WTC11 (cell line): ENCODE results near the gene TNIK.

Experiments
- CDX4 ChIP-seq: fragments of 250-450 bp; sonication (Bioruptor Pico); IDR thresholded peaks from 2 replicates; pipeline ENCODE4 v1.9.0; 2021; ENCODE audit warnings: moderate library complexity, mild to moderate bottlenecking, inconsistent platforms, borderline replicate concordance
- CTCF ChIP-seq: fragments of 200-600 bp; IDR thresholded peaks from 2 replicates; pipeline ENCODE4 v1.8.0; 2022; ENCODE audit warnings: antibody characterized with exemption
- JAZF1 ChIP-seq: fragments of 250-450 bp; sonication (Bioruptor Pico); IDR thresholded peaks from 2 replicates; pipeline ENCODE4 v1.9.0; 2021; ENCODE audit warnings: moderate library complexity, mild to moderate bottlenecking, inconsistent platforms
- MAX ChIP-seq: sonication (generic); formaldehyde crosslinking; IDR thresholded peaks from 2 replicates; pipeline ENCODE4 v1.8.0; 2022; ENCODE audit warnings: mild to moderate bottlenecking, missing genetic modification reagents
- MLX ChIP-seq: sonication (generic); formaldehyde crosslinking; IDR thresholded peaks from 2 replicates; pipeline ENCODE4 v1.8.1; 2023; ENCODE audit warnings: mild to moderate bottlenecking, missing genetic modification reagents, moderate library complexity
- NFYB ChIP-seq: sonication (generic); formaldehyde crosslinking; conservative IDR thresholded peaks from 2 replicates; pipeline ENCODE4 v1.8.0; 2022; ENCODE audit warnings: low read depth, missing genetic modification reagents
- NR2C2 ChIP-seq: sonication (generic); formaldehyde crosslinking; IDR thresholded peaks from 2 replicates; pipeline ENCODE4 v1.8.0; 2022; ENCODE audit warnings: mild to moderate bottlenecking, missing genetic modification reagents
- TEAD4 ChIP-seq: sonication (generic); formaldehyde crosslinking; IDR thresholded peaks from 2 replicates; pipeline ENCODE4 v1.8.0; 2022; ENCODE audit warnings: mild to moderate bottlenecking, missing genetic modification reagents
- USF2 ChIP-seq: sonication (generic); formaldehyde crosslinking; IDR thresholded peaks from 2 replicates; pipeline ENCODE4 v1.8.1; 2023; ENCODE audit warnings: mild to moderate bottlenecking, missing genetic modification reagents, moderate library complexity
- ZNF232 ChIP-seq: sonication (generic); formaldehyde crosslinking; IDR thresholded peaks from 2 replicates; pipeline ENCODE4 v1.8.0; 2022; ENCODE audit warnings: mild to moderate bottlenecking, missing genetic modification reagents
- ZNF281 ChIP-seq: sonication (generic); formaldehyde crosslinking; IDR thresholded peaks from 2 replicates; pipeline ENCODE4 v1.8.0; 2023; ENCODE audit warnings: mild to moderate bottlenecking, missing genetic modification reagents

GRCh38 chr3:171416666-171417065, 43.5 kb downstream of the TNIK start:
- TF ChIP-seq TEAD4 (CRISPR knock-in tag) = no peak
- TF ChIP-seq CTCF = no peak
- no peak for TF ChIP-seq USF2 (CRISPR knock-in tag)
- no peak for TF ChIP-seq JAZF1 (CRISPR knock-in tag)
- no peak for TF ChIP-seq MAX (CRISPR knock-in tag)
- no peak for TF ChIP-seq NR2C2
- TF ChIP-seq ZNF281 (CRISPR knock-in tag) = no peak
- no peak for TF ChIP-seq CDX4 (CRISPR knock-in tag)
- TF ChIP-seq MLX (CRISPR knock-in tag) = no peak
- TF ChIP-seq ZNF232 = no peak
- no peak for TF ChIP-seq NFYB
